Measurements from ENCODE around the gene MUC20. TPM values are rescaled to one million over a fixed set of nuclear protein-coding genes. Genes with fewer than 3 reads are reported as not detected.

The MUC20 gene
- total RNA-seq, 1 donor from 2014 or later = 6.5 TPM

Small RNAs within 50 kb of the gene (microRNA-seq; reads per million reads assigned to microRNA genes)
- not detected for gene MIR570

Other genes starting within 250 kb of the MUC20 start
- gene PPP1R2, start 177.7 kb upstream of the MUC20 start, total RNA-seq = 53.6 TPM
- gene APOD, start 137.0 kb upstream of the MUC20 start, total RNA-seq = 692 TPM
- gene MUC4, start 91.0 kb downstream of the MUC20 start, total RNA-seq = 0.03 TPM
- 48.3 TPM for gene TNK2, start 187.6 kb downstream of the MUC20 start, total RNA-seq

Measured in cardiac septum (tissue), 1 donor.